A673 (cell line): ENCODE results near the gene PDE9A. TPM values are rescaled to one million over a fixed set of nuclear protein-coding genes. Genes with fewer than 3 reads are reported as not detected.

ENCODE experiments used
- BruUV-seq: library from RNA; stranded (reverse); fragments of 400-500 nt; replicated peaks from 2 replicates; lab custom pipeline; 2021; lab: Mats Ljungman, UMichigan
- CTCF ChIA-PET: fragments of 300-600 bp; sonication (Branson Sonifier 250); formaldehyde crosslinking; loops from one replicate; lab custom pipeline; 2022; ENCODE audit warnings: antibody characterized with exemption; lab: Charles Lee
- POLR2A ChIA-PET: fragments of 300-600 bp; sonication (Branson Sonifier 250); formaldehyde crosslinking; loops from one replicate; lab custom pipeline; 2022; ENCODE audit warnings: antibody characterized with exemption; ENCODE audit not compliant: low non-redundant PET; lab: Charles Lee
- DNase-seq: peaks from one replicate; pipeline ENCODE4 v3.0.0-alpha.2; 2015; ENCODE audit warnings: low spot score
- H3K27ac ChIP-seq: fragments of 200-600 bp; sonication (generic); 2 replicates; pipeline ENCODE4 v1.5.1; 2016; ENCODE audit warnings: mixed run types, low read depth, mild to moderate bottlenecking, mixed read lengths, antibody characterized with exemption, low read length; ENCODE audit not compliant: poor library complexity, severe bottlenecking
- H3K27me3 ChIP-seq: fragments of 200-600 bp; sonication (generic); replicated peaks from 2 replicates; pipeline ENCODE4 v1.6.1; 2017; ENCODE audit warnings: mixed run types, low read depth, mild to moderate bottlenecking, mixed read lengths, antibody characterized with exemption, low read length; ENCODE audit not compliant: insufficient read depth, poor library complexity
- H3K36me3 ChIP-seq: fragments of 200-600 bp; sonication (generic); 2 replicates; pipeline ENCODE4 v1.6.1; 2016; ENCODE audit warnings: mixed run types, mild to moderate bottlenecking, mixed read lengths, antibody characterized with exemption, low read length; ENCODE audit not compliant: insufficient read depth, poor library complexity, severe bottlenecking
- H3K4me1 ChIP-seq: fragments of 200-600 bp; sonication (generic); 2 replicates; pipeline ENCODE4 v1.6.1; 2017; ENCODE audit warnings: mixed run types, mild to moderate bottlenecking, mixed read lengths, antibody characterized with exemption, low read length; ENCODE audit not compliant: insufficient read depth, poor library complexity, severe bottlenecking
- H3K4me3 ChIP-seq: fragments of 200-600 bp; sonication (generic); 2 replicates; pipeline ENCODE4 v1.5.1; 2016; ENCODE audit warnings: low read depth, mixed run types, mild to moderate bottlenecking, mixed read lengths, low read length; ENCODE audit not compliant: poor library complexity, severe bottlenecking
- H3K9me3 ChIP-seq: fragments of 200-600 bp; sonication (generic); 2 replicates; pipeline ENCODE4 v1.6.1; 2016; ENCODE audit warnings: mixed run types, low read depth, mild to moderate bottlenecking, mixed read lengths, antibody characterized with exemption, low read length; ENCODE audit not compliant: poor library complexity, severe bottlenecking
- CTCF ChIP-seq: fragments of 300-800, 200-600 bp; sonication (generic); conservative IDR thresholded peaks from 2 replicates; pipeline ENCODE4 v1.5.1; 2017; ENCODE audit warnings: low read depth, mild to moderate bottlenecking, antibody characterized with exemption, low read length, moderate library complexity, mixed read lengths
- EZH2 ChIP-seq: fragments of 200-600 bp; sonication (generic); IDR thresholded peaks from 2 replicates; pipeline ENCODE4 v1.6.1; 2017; ENCODE audit warnings: borderline replicate concordance, low read depth, mild to moderate bottlenecking, mixed read lengths, antibody characterized with exemption, low read length; ENCODE audit not compliant: poor library complexity, severe bottlenecking
- intact Hi-C: fragments of 100-400 bp; cut with micrococcal nuclease; formaldehyde crosslinking; loops from one replicate; pipeline ENCODE4 v1.10.0; 2022; ENCODE audit not compliant: unreplicated experiment
- total RNA-seq: library from RNA; stranded (reverse); gene quantifications from 2 replicates; pipeline ENCODE4 v1.2.3, GENCODE V29; 2021

PDE9A gene
- total RNA-seq, 1 experiment from 2014 or later = 14.3 TPM

DNA sequence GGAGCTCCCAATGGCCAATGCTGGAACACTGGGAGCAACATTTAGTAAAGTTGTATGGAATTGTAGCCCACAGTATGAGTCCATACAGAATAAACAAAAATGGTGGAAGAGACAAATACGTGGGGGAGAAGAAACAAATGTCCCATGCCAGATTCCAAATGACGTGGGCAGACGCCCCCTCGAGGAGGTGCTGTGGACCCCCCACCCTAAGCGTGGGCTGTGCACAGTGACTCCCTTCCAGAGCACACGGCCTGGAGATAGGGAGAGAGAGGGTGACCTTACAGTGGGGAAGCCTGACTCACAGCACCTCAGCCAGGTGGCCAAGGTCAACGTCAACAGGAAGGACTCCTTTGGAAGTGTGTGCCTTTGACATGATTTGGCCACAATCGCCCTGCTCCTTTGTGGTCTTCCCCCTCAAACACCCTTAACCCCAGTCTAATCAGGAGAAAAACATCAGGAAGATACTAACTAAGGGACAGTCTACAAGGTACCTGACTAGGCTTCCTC lies 13.7 kb upstream of the PDE9A start:
- intact Hi-C loops = no loop called here
- no peak for TF ChIP-seq EZH2
- no peak overlapping the region for H3K4me3 ChIP-seq
- POLR2A ChIA-PET = no interaction called here
- peaks cover 9% of the 10 kb centered on the region for H3K4me1 ChIP-seq
- DNase-seq = no peak
- no peaks in the 10 kb centered on the region for H3K27me3 ChIP-seq
- no peaks in the 10 kb centered on the region for H3K36me3 ChIP-seq
- BruUV-seq = no TSS peak
- no peak overlapping the region for H3K27ac ChIP-seq
- H3K9me3 ChIP-seq = no peaks in the 10 kb centered on the region
- CTCF ChIA-PET = interaction anchor here (0.5 kb wide), 1 partner anchor 176 kb away, joined by 3 read pairs; no protein-coding TSS in a partner anchor

DNA sequence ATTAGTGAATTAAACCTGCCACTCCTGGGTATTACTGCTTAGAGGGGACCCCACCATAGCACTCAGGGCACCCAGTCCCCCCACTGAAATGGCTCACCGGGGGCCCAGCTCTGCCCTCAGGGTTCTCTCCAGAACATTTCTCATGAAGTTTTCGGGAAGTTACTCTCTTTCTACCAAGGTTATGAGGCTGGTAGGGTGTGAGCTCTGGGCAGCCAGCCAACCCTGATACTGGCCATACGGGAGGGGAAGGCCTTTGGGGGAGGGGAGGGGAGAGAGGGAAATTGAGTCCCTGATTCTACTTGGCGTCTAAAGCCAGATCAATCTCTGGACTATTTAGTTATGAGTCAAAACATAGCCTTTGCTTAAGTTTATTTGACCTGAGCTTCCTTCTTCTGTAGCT lies 12.9 kb upstream of the PDE9A start:
- no peak for TF ChIP-seq EZH2
- no peak for TF ChIP-seq CTCF
- Histone ChIP-seq H3K36me3 (no peaks in the 10 kb centered on the region), H3K27me3 (no peaks in the 10 kb centered on the region), H3K27ac (no peak overlapping the region), H3K4me1 (peaks cover 9% of the 10 kb centered on the region), H3K4me3 (no peak overlapping the region), H3K9me3 (no peaks in the 10 kb centered on the region)
- no peak for DNase-seq
- CTCF ChIA-PET = no interaction called here
- no TSS peak for BruUV-seq
- POLR2A ChIA-PET = no interaction called here
- intact Hi-C loops = no loop called here

DNA sequence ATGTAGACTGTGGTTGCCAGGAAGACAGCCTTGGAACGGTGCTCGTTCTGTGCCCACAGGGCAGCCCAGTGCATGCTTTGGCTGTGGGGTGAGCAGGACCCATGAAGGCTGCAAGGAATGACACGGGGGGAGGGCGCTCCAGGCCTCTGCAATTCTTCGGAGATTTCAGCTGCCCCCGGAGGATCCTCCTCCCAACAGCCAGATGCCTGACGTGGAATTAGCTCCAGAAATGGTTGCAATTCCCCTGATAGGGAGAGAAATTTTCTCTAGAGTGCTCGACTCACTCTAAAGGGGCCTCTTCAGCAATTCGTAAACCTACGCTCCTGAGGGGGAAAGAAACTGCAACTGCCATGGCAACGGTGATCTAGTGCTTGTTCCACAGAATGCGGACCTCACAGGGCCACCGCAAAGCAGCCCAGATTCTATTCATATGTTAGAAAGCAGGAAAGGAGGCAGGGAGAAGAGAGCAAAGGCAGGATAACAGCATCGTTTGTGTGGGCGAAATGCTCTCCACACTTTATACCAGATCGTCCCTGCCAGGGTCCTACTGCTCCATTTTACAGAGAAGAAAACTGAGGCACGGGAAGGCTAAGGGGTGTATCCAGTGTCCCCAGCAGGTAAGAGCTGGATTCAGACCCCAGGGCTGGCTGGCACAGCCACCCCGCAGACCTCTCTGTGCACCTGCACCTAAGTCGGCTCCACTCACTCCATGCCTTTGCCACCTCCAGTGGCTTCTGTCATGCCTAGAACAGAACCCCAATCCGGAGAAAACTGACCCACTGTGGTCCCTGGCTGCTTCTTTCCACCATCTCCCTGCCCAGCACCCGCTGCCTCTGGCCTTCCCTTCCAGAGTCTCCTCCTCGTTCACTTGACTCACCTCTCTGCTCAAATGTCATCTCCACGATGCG lies 11.9 kb upstream of the PDE9A start:
- intact Hi-C loops = no loop called here
- no peak overlapping the region for H3K27ac ChIP-seq
- BruUV-seq = no TSS peak
- ChIA-PET POLR2A (no interaction called here), CTCF (no interaction called here)
- H3K9me3 ChIP-seq = no peaks in the 10 kb centered on the region
- H3K4me3 ChIP-seq = no peak overlapping the region
- H3K27me3 ChIP-seq = no peaks in the 10 kb centered on the region
- TF ChIP-seq CTCF = no peak
- no peak for TF ChIP-seq EZH2
- DNase-seq = no peak
- H3K36me3 ChIP-seq = no peaks in the 10 kb centered on the region
- H3K4me1 ChIP-seq = peaks cover 4% of the 10 kb centered on the region
